T-helper 1 cell treated with Interleukin-12 subunit alpha and Interleukin-12 subunit beta and Interleukin-4 antibody, amounts not matched to agents 30 μg/mL and 1 μg/mL, for 36 hours (primary cell): ENCODE data around the gene TUBB8B.
"Not testable (repeated sequence)": the region's sequence is repeated elsewhere in the genome, so short reads cannot be mapped to it uniquely, and the experiment has no call there.

Source experiments
- H3K27ac Mint-ChIP-seq: one replicate; pipeline ENCODE4 v1.8.0; 2021; ENCODE audit warnings: mild to moderate bottlenecking, mixed read lengths
- H3K27me3 Mint-ChIP-seq: one replicate; pipeline ENCODE4 v1.8.0; 2021; ENCODE audit warnings: low read depth, mixed read lengths
- H3K36me3 Mint-ChIP-seq: one replicate; pipeline ENCODE4 v1.8.0; 2021; ENCODE audit warnings: low read depth, mixed read lengths
- H3K4me1 Mint-ChIP-seq: one replicate; pipeline ENCODE4 v1.8.0; 2021; ENCODE audit warnings: low read depth, mixed read lengths
- H3K4me3 Mint-ChIP-seq: one replicate; pipeline ENCODE4 v1.8.0; 2021; ENCODE audit warnings: mild to moderate bottlenecking, moderate library complexity, mixed read lengths
- H3K9me3 Mint-ChIP-seq: one replicate; pipeline ENCODE4 v1.8.0; 2021; ENCODE audit warnings: mixed read lengths

Gene TUBB8B

DNA sequence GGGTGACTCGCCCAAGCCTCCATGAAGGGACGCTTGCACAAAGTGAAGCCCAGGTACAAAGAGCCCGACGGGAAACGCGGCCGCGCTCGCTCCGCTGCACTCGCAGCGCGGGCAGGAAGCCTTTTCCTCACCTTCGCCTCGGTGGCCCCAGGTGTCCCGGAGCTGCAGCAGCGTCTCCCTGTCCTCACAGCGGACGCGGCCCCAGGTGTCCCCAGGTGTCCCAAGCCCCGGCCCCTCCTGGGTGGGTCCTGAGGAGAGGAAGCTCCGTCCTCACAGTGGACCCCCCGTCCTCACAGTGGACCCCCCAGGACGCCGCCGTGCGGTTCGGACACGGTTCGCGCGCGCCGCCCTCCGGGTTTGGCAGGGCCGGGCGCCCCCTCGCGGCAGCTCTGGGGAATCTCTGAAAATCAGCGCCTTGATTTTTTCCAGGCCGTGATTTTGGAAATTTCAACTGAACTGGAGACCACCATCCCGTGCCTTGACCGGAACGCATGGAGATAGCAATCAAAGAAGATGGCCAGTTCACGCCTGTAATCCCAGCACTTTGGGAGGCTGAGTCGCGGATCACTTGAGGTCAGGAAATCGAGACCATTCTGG, 23.9 kb upstream of the TUBB8B start:
- not testable (repeated sequence) for H3K27me3 Mint-ChIP-seq, H3K9me3 Mint-ChIP-seq, H3K36me3 Mint-ChIP-seq, H3K27ac Mint-ChIP-seq, H3K4me3 Mint-ChIP-seq, H3K4me1 Mint-ChIP-seq

DNA sequence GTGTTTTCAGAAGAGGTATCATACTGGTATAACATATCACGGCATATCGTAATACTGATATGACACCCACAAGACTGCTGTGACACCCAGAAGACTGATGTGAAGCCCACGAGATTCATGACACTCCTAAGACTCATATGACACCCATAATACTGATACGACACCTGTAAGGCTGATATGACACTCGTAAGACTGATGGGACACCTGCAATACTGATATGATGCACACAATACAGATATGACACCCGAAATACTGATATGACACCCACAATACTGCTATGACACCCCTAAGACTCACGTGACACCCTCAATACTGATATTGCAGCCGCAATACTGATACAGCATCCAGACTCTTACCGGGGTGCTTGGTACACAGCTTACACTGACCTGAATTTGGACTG, 18.3 kb upstream of the TUBB8B start:
- not testable (repeated sequence) for H3K27ac Mint-ChIP-seq, H3K4me1 Mint-ChIP-seq, H3K36me3 Mint-ChIP-seq, H3K4me3 Mint-ChIP-seq, H3K9me3 Mint-ChIP-seq, H3K27me3 Mint-ChIP-seq

GRCh38 chr18:64279-64678, 14.9 kb upstream of the TUBB8B start:
- H3K27ac Mint-ChIP-seq, H3K27me3 Mint-ChIP-seq, H3K4me3 Mint-ChIP-seq, H3K36me3 Mint-ChIP-seq, H3K4me1 Mint-ChIP-seq, H3K9me3 Mint-ChIP-seq: not testable (repeated sequence)

DNA sequence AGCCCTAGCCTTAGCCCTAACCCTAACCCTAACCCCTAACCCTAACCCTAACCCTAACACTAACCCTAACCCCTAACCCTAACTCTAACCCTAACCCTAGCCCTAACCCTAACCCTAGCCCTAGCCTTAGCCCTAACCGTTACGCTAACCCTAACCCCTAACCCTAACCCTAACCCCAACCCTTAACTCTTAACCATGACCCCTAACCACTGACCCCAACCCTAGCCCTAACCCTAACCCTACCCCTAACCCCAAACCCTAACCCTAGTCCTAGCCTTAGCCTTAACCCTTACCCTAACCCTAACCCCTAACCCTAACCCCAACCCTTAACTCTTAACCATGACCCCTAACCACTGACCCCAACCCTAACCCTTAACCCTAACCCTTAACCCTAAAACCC, 14.2 kb upstream of the TUBB8B start:
- H3K36me3 Mint-ChIP-seq, H3K4me3 Mint-ChIP-seq, H3K27ac Mint-ChIP-seq, H3K4me1 Mint-ChIP-seq, H3K9me3 Mint-ChIP-seq, H3K27me3 Mint-ChIP-seq: not testable (repeated sequence)

- H3K27ac Mint-ChIP-seq, H3K27me3 Mint-ChIP-seq, H3K36me3 Mint-ChIP-seq, H3K9me3 Mint-ChIP-seq, H3K4me1 Mint-ChIP-seq, H3K4me3 Mint-ChIP-seq: not testable (repeated sequence)
Measured at GRCh38 chr18:54388-54787, 5.0 kb upstream of the TUBB8B start.

GRCh38 chr18:48696-49095, 719 bp downstream of the TUBB8B start:
- H3K4me1 Mint-ChIP-seq, H3K27ac Mint-ChIP-seq, H3K9me3 Mint-ChIP-seq, H3K36me3 Mint-ChIP-seq, H3K27me3 Mint-ChIP-seq, H3K4me3 Mint-ChIP-seq: not testable (repeated sequence)

GRCh38 chr18:13177-13576, 36.2 kb downstream of the TUBB8B start:
- not testable (repeated sequence) for H3K36me3 Mint-ChIP-seq, H3K4me1 Mint-ChIP-seq, H3K9me3 Mint-ChIP-seq, H3K4me3 Mint-ChIP-seq, H3K27ac Mint-ChIP-seq, H3K27me3 Mint-ChIP-seq

DNA sequence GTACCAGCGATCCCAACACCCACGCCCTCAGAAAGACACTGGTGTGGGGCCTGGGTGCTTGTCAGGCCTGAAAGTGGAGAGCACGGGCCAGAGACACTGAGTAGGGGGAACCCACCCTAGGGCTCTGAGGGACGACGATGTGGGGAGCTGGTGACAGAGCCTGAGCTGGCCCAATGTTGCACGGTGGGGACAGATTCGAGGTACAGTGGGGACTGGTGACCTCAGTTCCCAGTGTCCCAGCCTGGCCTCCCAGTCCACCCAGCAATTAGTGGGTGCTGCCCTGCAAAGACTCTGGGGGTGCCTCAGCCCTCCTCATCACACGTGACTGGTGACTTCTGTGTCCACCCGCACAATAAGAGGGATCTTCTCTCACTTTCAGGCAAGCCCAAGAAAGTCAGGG, 36.6 kb downstream of the TUBB8B start:
- not testable (repeated sequence) for H3K9me3 Mint-ChIP-seq, H3K4me3 Mint-ChIP-seq, H3K27me3 Mint-ChIP-seq, H3K36me3 Mint-ChIP-seq, H3K27ac Mint-ChIP-seq, H3K4me1 Mint-ChIP-seq

DNA sequence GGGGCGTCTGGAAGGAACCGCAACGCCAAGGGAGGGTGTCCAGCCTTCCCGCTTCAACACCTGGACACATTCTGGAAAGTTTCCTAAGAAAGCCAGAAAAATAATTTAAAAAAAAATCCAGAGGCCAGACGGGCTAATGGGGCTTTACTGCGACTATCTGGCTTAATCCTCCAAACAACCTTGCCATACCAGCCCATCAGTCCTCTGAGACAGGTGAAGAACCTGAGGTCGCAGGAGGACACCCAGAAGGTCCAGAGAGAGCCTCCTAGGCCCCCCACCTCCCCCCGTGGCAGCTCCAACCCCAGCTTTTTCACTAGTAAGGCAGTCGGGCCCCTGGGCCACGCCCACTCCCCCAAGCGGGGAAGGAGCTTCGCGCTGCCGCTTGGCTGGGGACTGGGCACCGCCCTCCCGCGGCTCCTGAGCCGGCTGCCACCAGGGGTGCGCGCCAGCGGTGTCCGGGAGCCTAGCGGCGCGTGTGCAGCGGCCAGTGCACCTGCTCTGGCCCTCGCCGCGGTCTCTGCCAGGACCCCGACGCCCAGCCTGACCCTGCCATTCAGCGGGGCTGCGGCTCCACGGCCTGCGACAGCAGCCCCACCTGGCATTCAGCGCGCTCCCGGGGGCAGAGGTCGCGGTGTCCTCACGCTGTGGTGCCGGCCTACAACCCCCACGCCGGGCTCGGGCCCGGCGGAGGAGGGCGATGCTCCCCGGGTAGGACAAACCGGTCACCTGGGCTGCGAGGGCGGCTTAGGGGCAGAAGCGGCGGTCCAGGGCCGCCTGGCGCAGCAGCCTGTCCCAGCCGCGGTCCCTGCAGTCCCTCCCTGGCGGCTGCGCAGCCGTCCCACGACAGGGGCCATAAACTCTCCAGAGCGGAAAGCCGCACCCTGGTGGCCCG, 37.8 kb downstream of the TUBB8B start:
- H3K4me1 Mint-ChIP-seq, H3K9me3 Mint-ChIP-seq, H3K27ac Mint-ChIP-seq, H3K4me3 Mint-ChIP-seq, H3K27me3 Mint-ChIP-seq, H3K36me3 Mint-ChIP-seq: not testable (repeated sequence)

- H3K4me3 Mint-ChIP-seq, H3K36me3 Mint-ChIP-seq, H3K27ac Mint-ChIP-seq, H3K27me3 Mint-ChIP-seq, H3K4me1 Mint-ChIP-seq, H3K9me3 Mint-ChIP-seq: not testable (repeated sequence)
Measured at GRCh38 chr18:10624-11184, 38.7 kb downstream of the TUBB8B start.

DNA sequence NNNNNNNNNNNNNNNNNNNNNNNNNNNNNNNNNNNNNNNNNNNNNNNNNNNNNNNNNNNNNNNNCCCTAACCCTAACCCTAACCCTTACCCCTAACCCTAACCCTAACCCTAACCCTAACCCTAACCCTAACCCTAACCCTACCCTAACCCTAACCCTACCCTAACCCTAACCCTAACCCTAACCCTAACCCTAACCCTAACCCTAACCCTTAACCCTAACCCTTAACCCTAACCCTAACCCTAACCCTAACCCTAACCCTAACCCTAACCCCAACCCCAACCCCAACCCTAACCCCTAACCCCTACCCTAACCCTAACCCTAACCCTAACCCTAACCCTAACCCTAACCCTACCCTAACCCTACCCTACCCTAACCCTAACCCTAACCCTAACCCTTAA, 39.5 kb downstream of the TUBB8B start:
- not testable (repeated sequence) for H3K4me1 Mint-ChIP-seq, H3K36me3 Mint-ChIP-seq, H3K27ac Mint-ChIP-seq, H3K9me3 Mint-ChIP-seq, H3K27me3 Mint-ChIP-seq, H3K4me3 Mint-ChIP-seq
